ENCODE measurements around the gene GRIP1. TPM values are rescaled to one million over a fixed set of nuclear protein-coding genes. Genes with fewer than 3 reads are reported as not detected.

GRIP1 gene
- total and polyA plus RNA-seq, 12 donors: 0.12 to 7.3 (median 1.9) TPM

DNA sequence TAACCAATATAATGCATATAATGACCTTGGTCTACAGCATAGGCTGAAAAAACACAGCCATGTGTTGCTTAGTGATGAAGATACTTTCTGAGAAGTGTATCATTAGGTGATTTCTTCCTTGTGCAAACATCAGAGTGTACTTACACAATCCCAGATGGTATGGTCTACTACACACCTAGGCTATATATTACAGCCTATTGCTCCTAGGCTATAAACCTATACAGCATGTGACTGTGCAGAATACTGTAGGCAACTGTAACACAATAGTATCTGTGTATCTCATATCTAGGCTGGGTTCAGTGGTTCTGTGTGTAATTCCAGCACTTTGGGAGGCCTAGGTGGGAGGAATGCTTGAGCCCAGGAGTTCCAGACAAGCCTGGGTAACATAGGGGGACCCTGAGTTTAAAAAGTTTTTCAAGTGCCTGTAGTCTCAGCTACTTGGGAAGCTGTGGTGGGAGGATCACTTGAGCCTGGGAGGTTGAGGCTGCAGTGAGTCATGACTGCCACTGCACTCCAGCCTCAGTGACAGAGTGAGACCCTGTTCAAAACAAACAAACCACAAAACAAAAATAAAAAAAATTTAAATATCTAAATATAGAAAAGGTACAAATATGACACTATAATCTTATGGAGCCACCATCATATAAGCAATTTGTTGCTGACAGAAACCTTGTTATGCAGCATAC is 66.6 kb downstream of the GRIP1 start:
- no peaks in the 10 kb centered on the region for H3K4me1 ChIP-seq
- DNase-seq: no peak
- TF ChIP-seq, protein P1, sequence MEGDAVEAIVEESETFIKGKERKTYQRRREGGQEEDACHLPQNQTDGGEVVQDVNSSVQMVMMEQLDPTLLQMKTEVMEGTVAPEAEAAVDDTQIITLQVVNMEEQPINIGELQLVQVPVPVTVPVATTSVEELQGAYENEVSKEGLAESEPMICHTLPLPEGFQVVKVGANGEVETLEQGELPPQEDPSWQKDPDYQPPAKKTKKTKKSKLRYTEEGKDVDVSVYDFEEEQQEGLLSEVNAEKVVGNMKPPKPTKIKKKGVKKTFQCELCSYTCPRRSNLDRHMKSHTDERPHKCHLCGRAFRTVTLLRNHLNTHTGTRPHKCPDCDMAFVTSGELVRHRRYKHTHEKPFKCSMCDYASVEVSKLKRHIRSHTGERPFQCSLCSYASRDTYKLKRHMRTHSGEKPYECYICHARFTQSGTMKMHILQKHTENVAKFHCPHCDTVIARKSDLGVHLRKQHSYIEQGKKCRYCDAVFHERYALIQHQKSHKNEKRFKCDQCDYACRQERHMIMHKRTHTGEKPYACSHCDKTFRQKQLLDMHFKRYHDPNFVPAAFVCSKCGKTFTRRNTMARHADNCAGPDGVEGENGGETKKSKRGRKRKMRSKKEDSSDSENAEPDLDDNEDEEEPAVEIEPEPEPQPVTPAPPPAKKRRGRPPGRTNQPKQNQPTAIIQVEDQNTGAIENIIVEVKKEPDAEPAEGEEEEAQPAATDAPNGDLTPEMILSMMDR (IDR thresholded peaks at IDR 0.05): no peak

GRCh38 chr12:66607147-66607546 is 71.7 kb downstream of the GRIP1 start:
- no peaks in the 10 kb centered on the region for H3K9me3 ChIP-seq
- ATAC-seq (no peak), DNase-seq (no peak)
- TF ChIP-seq, protein P1 (IDR thresholded peaks at IDR 0.05): no peak
- peaks cover 0 to 4% (median 0%) of the 10 kb centered on the region in 7 donors for H3K27me3 ChIP-seq
- no peaks in the 10 kb centered on the region for H3K4me1 ChIP-seq
- intact Hi-C loops (cut with DNase I): no loop called here
- no peak overlapping the region for H3K4me3 ChIP-seq
- no peak overlapping the region for H3K27ac ChIP-seq
- no peaks in the 10 kb centered on the region for H3K36me3 ChIP-seq

More for the DNA sequence above, 66.6 kb downstream of the GRIP1 start:
- Histone ChIP-seq H3K27ac (no peak overlapping the region), H3K27me3 (peaks cover 0 to 4% (median 0%) of the 10 kb centered on the region in 7 donors), H3K4me3 (no peak overlapping the region), H3K9me3 (no peaks in the 10 kb centered on the region), H3K36me3 (no peaks in the 10 kb centered on the region)
- intact Hi-C loops (cut with DNase I): no loop called here
- no peak for ATAC-seq

- H3K27me3 ChIP-seq: peaks cover 0 to 3% (median 0%) of the 10 kb centered on the region in 7 donors
- intact Hi-C loops (cut with DNase I): no loop called here
- ATAC-seq (no peak), DNase-seq (no peak)
- H3K27ac ChIP-seq: no peak overlapping the region
- TF ChIP-seq, protein P1 (IDR thresholded peaks at IDR 0.05): no peak
- no peaks in the 10 kb centered on the region for H3K4me1 ChIP-seq
- no peaks in the 10 kb centered on the region for H3K36me3 ChIP-seq
- no peaks in the 10 kb centered on the region for H3K9me3 ChIP-seq
- H3K4me3 ChIP-seq: no peak overlapping the region
- 80 to 86% methylated on average over 5 of the region's 5 CpGs for WGBS, 2 donors
These were observed 73.6 kb downstream of the GRIP1 start for GRCh38 chr12:66605293-66605692.

DNA sequence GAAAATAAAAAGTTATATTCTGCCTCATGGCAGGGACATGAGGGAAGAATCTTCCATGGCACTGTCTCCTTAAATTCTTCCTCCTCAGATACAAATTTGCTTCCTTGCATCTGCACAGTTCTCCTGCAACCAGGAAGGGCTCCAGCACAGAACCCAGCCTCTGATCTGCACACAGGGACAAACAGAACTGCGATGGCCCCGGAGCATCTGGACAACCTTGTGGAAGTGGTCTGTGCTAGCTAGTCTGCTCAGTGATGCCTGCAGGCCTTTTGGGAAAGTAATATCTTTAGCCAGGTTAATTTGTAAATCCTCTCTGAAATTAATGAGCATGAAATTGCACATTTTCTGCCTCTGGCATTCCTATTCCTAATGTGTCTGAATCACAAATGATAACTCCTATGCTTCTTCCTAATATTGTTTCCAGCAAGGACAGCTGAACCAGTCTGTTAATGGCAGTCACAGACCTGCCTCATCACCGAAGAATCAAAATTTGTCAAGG is 74.8 kb downstream of the GRIP1 start:
- Histone ChIP-seq H3K4me1 (no peaks in the 10 kb centered on the region), H3K9me3 (no peaks in the 10 kb centered on the region), H3K36me3 (no peaks in the 10 kb centered on the region), H3K27ac (no peak overlapping the region), H3K4me3 (no peak overlapping the region), H3K27me3 (peaks cover 0 to 3% (median 0%) of the 10 kb centered on the region in 7 donors)
- ATAC-seq (no peak), DNase-seq (no peak)
- 89 to 93% methylated on average over 3 of the region's 3 CpGs for WGBS, 2 donors
- TF ChIP-seq, protein P1 (IDR thresholded peaks at IDR 0.05): no peak
- intact Hi-C loops (cut with DNase I): no loop called here
